ENCODE data around the gene PLA2G15. TPM values are rescaled to one million over a fixed set of nuclear protein-coding genes. Genes with fewer than 3 reads are reported as not detected.

Gene PLA2G15
- total RNA-seq, 1 experiment from 2014 or later: 10.2 TPM

DNA sequence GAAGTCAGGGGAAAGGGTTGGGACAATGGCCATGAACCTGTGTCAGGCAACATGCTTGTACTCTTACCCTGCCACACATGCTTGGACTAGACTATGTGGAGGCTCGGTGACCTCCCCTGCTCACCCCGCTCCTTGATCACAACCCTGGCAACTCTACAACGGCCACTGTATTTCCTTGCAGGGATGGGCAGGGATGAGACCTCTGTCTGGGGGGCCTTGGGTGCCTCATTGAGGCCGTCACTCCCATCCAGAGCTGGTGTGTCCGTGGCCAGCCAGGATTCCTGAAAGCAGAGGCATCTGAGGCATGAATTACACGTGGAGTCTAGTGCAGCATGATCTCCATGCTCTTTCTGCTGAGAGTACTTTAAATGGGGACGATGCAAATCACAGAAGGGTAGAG, 948 bp downstream of the PLA2G15 start (continued):
- TF ChIP-seq STAT6 (CRISPR knock-in tag; conservative IDR thresholded peaks at IDR 0.05; ENCODE audit: low read depth): no peak
- TF ChIP-seq ZNF232 (CRISPR knock-in tag; IDR thresholded peaks at IDR 0.05): no peak
- TF ChIP-seq, protein P1, sequence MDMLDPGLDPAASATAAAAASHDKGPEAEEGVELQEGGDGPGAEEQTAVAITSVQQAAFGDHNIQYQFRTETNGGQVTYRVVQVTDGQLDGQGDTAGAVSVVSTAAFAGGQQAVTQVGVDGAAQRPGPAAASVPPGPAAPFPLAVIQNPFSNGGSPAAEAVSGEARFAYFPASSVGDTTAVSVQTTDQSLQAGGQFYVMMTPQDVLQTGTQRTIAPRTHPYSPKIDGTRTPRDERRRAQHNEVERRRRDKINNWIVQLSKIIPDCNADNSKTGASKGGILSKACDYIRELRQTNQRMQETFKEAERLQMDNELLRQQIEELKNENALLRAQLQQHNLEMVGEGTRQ (CRISPR knock-in tag; IDR thresholded peaks at IDR 0.05): no peak
- TF ChIP-seq PREB (CRISPR knock-in tag; IDR thresholded peaks at IDR 0.05; ENCODE audit: borderline replicate concordance): no peak
- no peak for TF ChIP-seq GABPB1 (CRISPR knock-in tag; IDR thresholded peaks at IDR 0.05)
- TF ChIP-seq JAZF1 (CRISPR knock-in tag; IDR thresholded peaks at IDR 0.05): no peak
- no peak for TF ChIP-seq ZNF396 (CRISPR knock-in tag; IDR thresholded peaks at IDR 0.05; ENCODE audit: borderline replicate concordance)
- TF ChIP-seq ZNF317 (CRISPR knock-in tag; IDR thresholded peaks at IDR 0.05; ENCODE audit: borderline replicate concordance, low read depth): no peak
- TF ChIP-seq ZNF263 (CRISPR knock-in tag; IDR thresholded peaks at IDR 0.05; ENCODE audit: low read depth): no peak
- TF ChIP-seq RORB (CRISPR knock-in tag; IDR thresholded peaks at IDR 0.05): no peak

- H3K4me3 Mint-ChIP-seq: no peak overlapping the region
- H3K4me1 Mint-ChIP-seq: peaks cover 5% of the 10 kb centered on the region
- H3K27me3 Mint-ChIP-seq (ENCODE audit: low read depth): peaks cover 37% of the 10 kb centered on the region
- POLR2A ChIA-PET: no interaction called here
- CTCF ChIA-PET: interaction anchor here (0.6 kb wide), 1 partner anchor 241 kb away, joined by 3 read pairs; no protein-coding TSS in a partner anchor
- 0 out of 2 replicates have a peak, but pooled peaks cover 4% of the 10 kb centered on the region for H3K36me3 Mint-ChIP-seq
- H3K27ac Mint-ChIP-seq: no peak overlapping the region
- ATAC-seq: no peak
- DNase-seq (ENCODE audit: low spot score): no peak
- H3K9me3 Mint-ChIP-seq: no peaks in the 10 kb centered on the region
- no peak for TF ChIP-seq FOXJ3 (CRISPR knock-in tag; IDR thresholded peaks at IDR 0.05; ENCODE audit: borderline replicate concordance)
- TF ChIP-seq ZBTB21 (CRISPR knock-in tag; IDR thresholded peaks at IDR 0.05; ENCODE audit: borderline replicate concordance): no peak
- TF ChIP-seq, protein P2, sequence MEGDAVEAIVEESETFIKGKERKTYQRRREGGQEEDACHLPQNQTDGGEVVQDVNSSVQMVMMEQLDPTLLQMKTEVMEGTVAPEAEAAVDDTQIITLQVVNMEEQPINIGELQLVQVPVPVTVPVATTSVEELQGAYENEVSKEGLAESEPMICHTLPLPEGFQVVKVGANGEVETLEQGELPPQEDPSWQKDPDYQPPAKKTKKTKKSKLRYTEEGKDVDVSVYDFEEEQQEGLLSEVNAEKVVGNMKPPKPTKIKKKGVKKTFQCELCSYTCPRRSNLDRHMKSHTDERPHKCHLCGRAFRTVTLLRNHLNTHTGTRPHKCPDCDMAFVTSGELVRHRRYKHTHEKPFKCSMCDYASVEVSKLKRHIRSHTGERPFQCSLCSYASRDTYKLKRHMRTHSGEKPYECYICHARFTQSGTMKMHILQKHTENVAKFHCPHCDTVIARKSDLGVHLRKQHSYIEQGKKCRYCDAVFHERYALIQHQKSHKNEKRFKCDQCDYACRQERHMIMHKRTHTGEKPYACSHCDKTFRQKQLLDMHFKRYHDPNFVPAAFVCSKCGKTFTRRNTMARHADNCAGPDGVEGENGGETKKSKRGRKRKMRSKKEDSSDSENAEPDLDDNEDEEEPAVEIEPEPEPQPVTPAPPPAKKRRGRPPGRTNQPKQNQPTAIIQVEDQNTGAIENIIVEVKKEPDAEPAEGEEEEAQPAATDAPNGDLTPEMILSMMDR (IDR thresholded peaks at IDR 0.05): no peak
- no peak for TF ChIP-seq RORB (CRISPR knock-in tag; IDR thresholded peaks at IDR 0.05)
- no peak for TF ChIP-seq CREM (CRISPR knock-in tag; IDR thresholded peaks at IDR 0.05)
- no peak for TF ChIP-seq ATF1 (CRISPR knock-in tag; IDR thresholded peaks at IDR 0.05)
- no peak for TF ChIP-seq SMAD3 (CRISPR knock-in tag; IDR thresholded peaks at IDR 0.05; ENCODE audit: borderline replicate concordance)
- TF ChIP-seq E2F1 (CRISPR knock-in tag; IDR thresholded peaks at IDR 0.05): no peak
- no peak for TF ChIP-seq ZNF232 (CRISPR knock-in tag; IDR thresholded peaks at IDR 0.05)
- TF ChIP-seq NFATC4 (CRISPR knock-in tag; IDR thresholded peaks at IDR 0.05): no peak
- no peak for TF ChIP-seq ARID4B (CRISPR knock-in tag; IDR thresholded peaks at IDR 0.05; ENCODE audit: borderline replicate concordance)
- TF ChIP-seq, protein P3, sequence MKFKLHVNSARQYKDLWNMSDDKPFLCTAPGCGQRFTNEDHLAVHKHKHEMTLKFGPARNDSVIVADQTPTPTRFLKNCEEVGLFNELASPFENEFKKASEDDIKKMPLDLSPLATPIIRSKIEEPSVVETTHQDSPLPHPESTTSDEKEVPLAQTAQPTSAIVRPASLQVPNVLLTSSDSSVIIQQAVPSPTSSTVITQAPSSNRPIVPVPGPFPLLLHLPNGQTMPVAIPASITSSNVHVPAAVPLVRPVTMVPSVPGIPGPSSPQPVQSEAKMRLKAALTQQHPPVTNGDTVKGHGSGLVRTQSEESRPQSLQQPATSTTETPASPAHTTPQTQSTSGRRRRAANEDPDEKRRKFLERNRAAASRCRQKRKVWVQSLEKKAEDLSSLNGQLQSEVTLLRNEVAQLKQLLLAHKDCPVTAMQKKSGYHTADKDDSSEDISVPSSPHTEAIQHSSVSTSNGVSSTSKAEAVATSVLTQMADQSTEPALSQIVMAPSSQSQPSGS (CRISPR knock-in tag; IDR thresholded peaks at IDR 0.05; ENCODE audit: borderline replicate concordance, low read depth): no peak
- no peak for TF ChIP-seq NR1H2 (CRISPR knock-in tag; IDR thresholded peaks at IDR 0.05)
- TF ChIP-seq PRRX2 (CRISPR knock-in tag; IDR thresholded peaks at IDR 0.05): no peak
These were observed 1.5 kb downstream of the PLA2G15 start for GRCh38 chr16:68246666-68247065.

Data from WTC11 (cell line).